ENCODE data around the gene MFSD6.

- TF ChIP-seq POLR2A (IDR thresholded peaks at IDR 0.05; ENCODE audit: low read length), result no peak
- TF ChIP-seq GATA1 (IDR thresholded peaks at IDR 0.05; ENCODE audit: low read depth, low read length), result no peak
Observed at GRCh38 chr2:190530248-190530900, 122.2 kb downstream of the MFSD6 start.
